ENCODE measurements around the gene SMTN. TPM values are rescaled to one million over a fixed set of nuclear protein-coding genes. Genes with fewer than 3 reads are reported as not detected.

Gene SMTN
- total RNA-seq, 2 experiments from 2014 or later, result 19.2 to 19.8 TPM

- Mint-ChIP-seq H3K4me3 (no peak overlapping the region), H3K4me1 (no peaks in the 10 kb centered on the region), H3K27ac (no peak overlapping the region), H3K36me3 (no peaks in the 10 kb centered on the region), H3K27me3 (no peaks in the 10 kb centered on the region), H3K9me3 (no peaks in the 10 kb centered on the region)
- DNase-seq, result no peak
Observed at GRCh38 chr22:31137721-31138120, 56.6 kb downstream of the SMTN start.

DNA sequence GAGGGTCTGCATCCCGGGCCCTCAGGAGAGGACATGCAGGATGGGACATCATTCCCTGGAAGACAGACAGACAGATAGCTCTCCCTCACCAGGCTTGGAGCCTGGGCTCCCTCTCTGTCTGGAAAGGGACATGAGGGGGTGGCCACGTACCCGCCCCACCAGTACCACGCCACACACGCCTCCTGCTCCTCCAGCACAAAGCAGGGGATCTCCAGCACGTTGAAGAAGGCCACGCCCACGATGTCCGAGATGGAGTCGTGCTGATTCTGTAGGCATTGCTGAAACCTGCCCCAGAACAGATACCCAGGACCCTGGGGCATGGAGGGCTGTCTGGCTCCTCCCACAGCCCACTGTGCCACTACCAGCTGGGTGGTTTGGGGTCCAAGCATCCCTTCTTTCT is 57.0 kb downstream of the SMTN start:
- Mint-ChIP-seq H3K4me3 (no peak overlapping the region), H3K27ac (no peak overlapping the region), H3K9me3 (no peaks in the 10 kb centered on the region), H3K36me3 (no peaks in the 10 kb centered on the region), H3K4me1 (no peaks in the 10 kb centered on the region), H3K27me3 (no peaks in the 10 kb centered on the region)
- DNase-seq, result no peak

GRCh38 chr22:31139066-31139465 is 57.9 kb downstream of the SMTN start:
- H3K4me3 Mint-ChIP-seq, result no peak overlapping the region
- no peaks in the 10 kb centered on the region for H3K27me3 Mint-ChIP-seq
- H3K27ac Mint-ChIP-seq, result no peak overlapping the region
- no peak for DNase-seq
- no peaks in the 10 kb centered on the region for H3K36me3 Mint-ChIP-seq
- peaks cover 4% of the 10 kb centered on the region for H3K4me1 Mint-ChIP-seq
- H3K9me3 Mint-ChIP-seq, result no peaks in the 10 kb centered on the region

- Mint-ChIP-seq H3K36me3 (no peaks in the 10 kb centered on the region), H3K4me3 (no peak within 1 kb of the TSS), H3K4me1 (peaks cover 10% of the 10 kb centered on the region), H3K27me3 (no peaks in the 10 kb centered on the region), H3K9me3 (peaks cover 8% of the 10 kb centered on the region), H3K27ac (no peak within 1 kb of the TSS)
- no peak for DNase-seq
Observed at GRCh38 chr22:31139866-31140716, 59.0 kb downstream of the SMTN start, which contains the start of gene PLA2G3. TSS of gene PLA2G3 (minus strand) at chr22:31140508. CDS start at chr22:31140354, 154 bp downstream.

DNA sequence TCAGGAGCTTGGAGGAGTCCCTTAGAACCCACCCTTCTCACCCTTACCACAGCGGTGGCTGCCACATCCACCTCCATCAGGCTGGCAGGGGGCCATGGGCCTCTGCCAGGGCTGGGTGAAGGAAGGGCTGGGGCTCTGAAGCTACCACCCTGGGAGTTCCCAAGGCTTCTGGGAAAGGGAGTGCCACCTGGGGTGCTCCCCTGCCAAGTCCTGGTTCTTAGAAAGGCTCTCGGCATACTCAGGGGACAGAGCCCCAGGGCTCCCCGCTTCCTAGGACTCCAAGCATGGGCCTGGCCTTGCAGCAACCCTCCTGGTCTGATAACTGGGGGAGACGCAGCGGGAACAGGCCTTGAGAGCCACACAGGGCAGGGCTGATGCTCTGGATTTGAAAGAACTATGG is 59.6 kb downstream of the SMTN start:
- no peak overlapping the region for H3K27ac Mint-ChIP-seq

GRCh38 chr22:31141551-31141950 is 60.4 kb downstream of the SMTN start:
- Mint-ChIP-seq H3K4me1 (peaks cover 10% of the 10 kb centered on the region), H3K27ac (no peak overlapping the region), H3K4me3 (no peak overlapping the region), H3K36me3 (no peaks in the 10 kb centered on the region), H3K9me3 (peaks cover 11% of the 10 kb centered on the region), H3K27me3 (no peaks in the 10 kb centered on the region)
- DNase-seq, result no peak

More for the DNA sequence above, 59.6 kb downstream of the SMTN start:
- DNase-seq, result no peak
- Mint-ChIP-seq H3K27me3 (no peaks in the 10 kb centered on the region), H3K36me3 (no peaks in the 10 kb centered on the region), H3K9me3 (peaks cover 10% of the 10 kb centered on the region), H3K4me3 (no peak overlapping the region), H3K4me1 (peaks cover 10% of the 10 kb centered on the region)

GRCh38 chr22:31142285-31142684 is 61.2 kb downstream of the SMTN start:
- H3K27ac Mint-ChIP-seq, result no peak overlapping the region
- H3K4me1 Mint-ChIP-seq, result peaks cover 10% of the 10 kb centered on the region
- peaks cover 12% of the 10 kb centered on the region for H3K9me3 Mint-ChIP-seq
- no peak for DNase-seq
- no peak overlapping the region for H3K4me3 Mint-ChIP-seq
- no peaks in the 10 kb centered on the region for H3K27me3 Mint-ChIP-seq
- H3K36me3 Mint-ChIP-seq, result no peaks in the 10 kb centered on the region

DNA sequence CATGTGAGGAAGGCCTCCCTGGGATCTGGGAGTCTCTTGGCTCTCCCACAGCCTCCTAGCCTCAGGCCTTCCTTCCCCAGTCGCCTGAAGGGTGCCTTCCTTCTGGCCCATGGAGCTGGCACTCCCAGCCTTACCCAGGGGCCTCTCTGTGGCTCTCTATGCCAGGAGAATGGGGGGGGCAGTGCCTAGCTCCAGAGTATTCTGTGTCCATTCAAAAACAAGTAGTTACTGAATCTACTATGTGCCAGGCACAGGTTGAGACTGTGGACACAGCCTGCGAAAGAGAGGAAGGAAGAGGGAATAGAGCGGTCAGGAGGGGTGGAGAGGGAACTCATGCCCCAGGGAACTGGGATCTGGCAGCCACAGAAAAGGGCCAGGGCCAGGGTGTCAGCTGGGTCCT is 61.9 kb downstream of the SMTN start:
- Mint-ChIP-seq H3K27ac (no peak overlapping the region), H3K9me3 (peaks cover 12% of the 10 kb centered on the region), H3K4me1 (peaks cover 10% of the 10 kb centered on the region), H3K4me3 (no peak overlapping the region), H3K27me3 (no peaks in the 10 kb centered on the region), H3K36me3 (no peaks in the 10 kb centered on the region)
- DNase-seq, result no peak

- H3K4me3 Mint-ChIP-seq, result no peak overlapping the region
- DNase-seq, result no peak
- H3K36me3 Mint-ChIP-seq, result no peaks in the 10 kb centered on the region
- H3K4me1 Mint-ChIP-seq, result peaks cover 10% of the 10 kb centered on the region
- H3K27me3 Mint-ChIP-seq, result no peaks in the 10 kb centered on the region
- peaks cover 12% of the 10 kb centered on the region for H3K9me3 Mint-ChIP-seq
- no peak overlapping the region for H3K27ac Mint-ChIP-seq
Observed at GRCh38 chr22:31143537-31143936, 62.4 kb downstream of the SMTN start.

GRCh38 chr22:31144223-31144622 is 63.1 kb downstream of the SMTN start:
- H3K27me3 Mint-ChIP-seq, result no peaks in the 10 kb centered on the region
- H3K36me3 Mint-ChIP-seq, result no peaks in the 10 kb centered on the region
- no peak overlapping the region for H3K4me3 Mint-ChIP-seq
- peaks cover 10% of the 10 kb centered on the region for H3K4me1 Mint-ChIP-seq
- no peak for DNase-seq
- H3K27ac Mint-ChIP-seq, result no peak overlapping the region
- peaks cover 12% of the 10 kb centered on the region for H3K9me3 Mint-ChIP-seq

DNA sequence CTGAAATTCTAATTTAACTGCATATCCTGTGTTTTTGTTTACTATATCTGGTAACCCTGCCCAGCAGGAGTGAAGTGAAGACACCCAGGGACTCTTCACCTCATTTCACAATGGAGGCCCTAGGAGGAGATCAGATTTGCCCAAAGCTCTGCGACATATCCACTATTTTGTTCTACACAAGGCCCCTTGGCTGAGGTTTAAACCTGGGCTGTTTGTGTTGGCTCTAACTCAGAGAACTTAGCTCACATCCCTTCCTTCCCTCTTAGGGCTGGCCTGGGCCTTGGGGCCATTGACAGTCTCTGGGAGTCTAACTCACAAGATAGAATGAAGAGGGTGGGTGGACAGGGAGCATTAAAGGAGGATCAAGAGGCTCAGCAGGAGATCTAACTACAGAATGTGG is 67.4 kb downstream of the SMTN start:
- Mint-ChIP-seq H3K4me1 (peaks cover 10% of the 10 kb centered on the region), H3K9me3 (peaks cover 12% of the 10 kb centered on the region), H3K4me3 (no peak overlapping the region), H3K27ac (no peak overlapping the region), H3K36me3 (no peaks in the 10 kb centered on the region), H3K27me3 (no peaks in the 10 kb centered on the region)
- DNase-seq, result no peak

DNA sequence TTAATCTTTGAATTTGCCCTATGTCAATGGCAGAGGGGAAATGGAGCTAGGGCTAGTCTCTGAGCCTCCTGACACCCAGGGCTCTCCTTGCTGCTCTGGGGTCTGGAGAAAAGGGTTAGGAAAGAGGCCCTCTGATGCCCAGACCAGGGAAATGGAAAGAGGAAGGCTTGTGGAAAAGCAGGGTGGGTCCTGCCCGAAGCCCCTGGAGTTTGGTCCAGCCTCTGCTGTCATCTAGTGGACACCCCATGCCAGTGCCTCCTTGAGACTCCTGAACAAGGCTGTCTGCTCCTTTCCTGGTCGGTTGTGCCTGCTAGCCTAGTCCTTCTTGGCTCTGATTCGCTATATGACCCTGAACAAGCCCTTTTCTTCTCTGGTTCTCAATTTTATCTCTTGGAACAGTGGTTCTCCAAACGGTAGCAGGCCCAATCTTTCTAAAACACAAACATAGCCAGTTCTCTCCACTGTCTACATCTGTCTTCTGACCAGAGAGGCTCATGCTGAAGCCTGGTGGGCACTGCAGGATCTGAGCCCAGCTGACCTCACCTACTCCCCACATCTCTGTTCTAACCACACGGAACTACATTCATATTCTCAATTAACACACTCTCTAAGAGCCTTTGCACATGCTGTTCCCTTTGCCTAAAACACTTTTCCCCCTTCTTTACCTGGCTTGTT is 68.0 kb downstream of the SMTN start:
- no peak overlapping the region for H3K27ac Mint-ChIP-seq
- no peaks in the 10 kb centered on the region for H3K27me3 Mint-ChIP-seq

GRCh38 chr22:31150615-31151014 is 69.5 kb downstream of the SMTN start:
- H3K36me3 Mint-ChIP-seq, result no peaks in the 10 kb centered on the region
- peaks cover 2% of the 10 kb centered on the region for H3K9me3 Mint-ChIP-seq
- H3K4me3 Mint-ChIP-seq, result no peak overlapping the region
- H3K27ac Mint-ChIP-seq, result no peak overlapping the region
- no peaks in the 10 kb centered on the region for H3K27me3 Mint-ChIP-seq
- no peaks in the 10 kb centered on the region for H3K4me1 Mint-ChIP-seq
- no peak for DNase-seq

More for the DNA sequence above, 68.0 kb downstream of the SMTN start:
- Mint-ChIP-seq H3K36me3 (no peaks in the 10 kb centered on the region), H3K4me1 (peaks cover 5% of the 10 kb centered on the region), H3K9me3 (peaks cover 12% of the 10 kb centered on the region), H3K4me3 (no peak overlapping the region)
- peak; percentile 25 for DNase-seq

- no peaks in the 10 kb centered on the region for H3K9me3 Mint-ChIP-seq
- H3K36me3 Mint-ChIP-seq, result no peaks in the 10 kb centered on the region
- no peak overlapping the region for H3K4me3 Mint-ChIP-seq
- H3K4me1 Mint-ChIP-seq, result no peaks in the 10 kb centered on the region
- DNase-seq, result no peak
- no peaks in the 10 kb centered on the region for H3K27me3 Mint-ChIP-seq
- no peak overlapping the region for H3K27ac Mint-ChIP-seq
Observed at GRCh38 chr22:31151872-31152271, 70.8 kb downstream of the SMTN start.

DNA sequence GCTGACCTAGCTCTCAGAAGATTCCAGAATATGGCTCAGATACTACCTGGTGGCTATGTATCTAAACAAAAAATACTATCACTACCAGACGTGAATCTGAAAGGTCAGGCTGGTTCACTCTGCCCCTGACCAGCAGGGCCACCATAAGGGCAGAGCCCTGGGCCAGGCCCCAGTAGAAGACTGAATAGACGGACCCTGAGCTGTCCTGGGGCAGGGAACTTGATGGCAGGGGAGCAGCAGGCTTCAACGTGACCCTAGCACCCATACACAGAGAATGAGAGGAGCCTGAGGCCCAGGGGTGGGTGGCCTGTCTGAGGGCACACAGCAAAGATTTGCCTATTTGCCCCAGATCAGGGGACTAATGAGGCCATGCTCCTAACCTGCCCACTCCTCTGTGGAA is 72.2 kb downstream of the SMTN start:
- DNase-seq, result no peak
- Mint-ChIP-seq H3K4me3 (no peak overlapping the region), H3K27ac (no peak overlapping the region), H3K27me3 (no peaks in the 10 kb centered on the region), H3K9me3 (no peaks in the 10 kb centered on the region), H3K4me1 (no peaks in the 10 kb centered on the region), H3K36me3 (no peaks in the 10 kb centered on the region)

Measured in activated naive CD8-positive, alpha-beta T cell treated with anti-CD3 and anti-CD28 coated beads for 36 hours (primary cell).